ENCODE data around the gene C1orf232. TPM values are rescaled to one million over a fixed set of nuclear protein-coding genes. Genes with fewer than 3 reads are reported as not detected.
A peak's percentile ranks its signal among the peaks of the same experiment; 100 is the strongest.

C1orf232 gene
- total RNA-seq, 1 donor from 2014 or later = not detected

GRCh38 chr1:26114165-26114927 lies 54.4 kb downstream of the C1orf232 start:
- intact Hi-C loops (cut with micrococcal nuclease) = loop anchor here (5.0 kb wide), 3 partner anchors 77 to 318 kb away; partner anchors contain the start of gene DHDDS
- no peak overlapping the region for H3K4me3 Mint-ChIP-seq
- no peaks in the 10 kb centered on the region for H3K27me3 Mint-ChIP-seq
- H3K27ac Mint-ChIP-seq = peak overlapping the region; percentile 23
- H3K9me3 Mint-ChIP-seq = no peaks in the 10 kb centered on the region
- no peak for DNase-seq
- H3K36me3 Mint-ChIP-seq (ENCODE audit: low read depth) = peaks cover 32% of the 10 kb centered on the region
- H3K4me1 Mint-ChIP-seq = peaks cover 43% of the 10 kb centered on the region

Other genes starting within 250 kb of the C1orf232 start
- gene PAFAH2, start 170.9 kb downstream of the C1orf232 start, total RNA-seq = 6.8 and 7.6 TPM in 2 replicates
- gene EXTL1, start 147.2 kb downstream of the C1orf232 start, total RNA-seq = not detected in 2 replicates
- gene SLC30A2, start 122.8 kb downstream of the C1orf232 start, total RNA-seq = not detected in 2 replicates
- gene TRIM63, start 101.3 kb downstream of the C1orf232 start, total RNA-seq = not detected in 2 replicates
- 15.8 and 18.7 TPM in 2 replicates for gene PDIK1L, start 57.1 kb downstream of the C1orf232 start, total RNA-seq
- gene FAM110D, start 9.9 kb downstream of the C1orf232 start, total RNA-seq = 0.07 and 0.09 TPM in 2 replicates
- 84.0 and 87.1 TPM in 2 replicates for gene ZNF593, start 945 bp upstream of the C1orf232 start, total RNA-seq
- gene ZNF593OS, start 2.9 kb upstream of the C1orf232 start, total RNA-seq = not detected in 2 replicates
- 4.0 and 6.2 TPM in 2 replicates for gene CNKSR1, start 8.5 kb upstream of the C1orf232 start, total RNA-seq
- gene CATSPER4, start 21.6 kb upstream of the C1orf232 start, total RNA-seq = not detected in 2 replicates
- gene CEP85, start 65.2 kb upstream of the C1orf232 start, total RNA-seq = 39.3 and 40.8 TPM in 2 replicates
- 463 and 474 TPM in 2 replicates for gene SH3BGRL3, start 111.1 kb upstream of the C1orf232 start, total RNA-seq
- 17.1 and 19.0 TPM in 2 replicates for gene UBXN11, start 137.7 kb upstream of the C1orf232 start, total RNA-seq
- gene CD52, start 149.0 kb upstream of the C1orf232 start, total RNA-seq = 295 and 297 TPM in 2 replicates
- 1.1 and 1.4 TPM in 2 replicates for gene CRYBG2, start 185.2 kb upstream of the C1orf232 start, total RNA-seq
- gene ZNF683, start 203.8 kb upstream of the C1orf232 start, total RNA-seq = not detected in 2 replicates
- gene LIN28A, start 241.9 kb upstream of the C1orf232 start, total RNA-seq = not detected in 2 replicates

All from activated CD4-positive, alpha-beta T cell treated with anti-CD3 and anti-CD28 coated beads, Interleukin-2, amount 10 ng/mL, durations not matched to agents 24 days and 14 days (primary cell).